NCI-H526 treated with DMSO at 0.1 percent for 48 hours (cell line): Measurements from ENCODE around the gene GABRA5.

Experiments used
- DNase-seq: peaks from one replicate; lab custom pipeline; 2025; lab: John Stamatoyannopoulos, UW

The GABRA5 gene

DNA sequence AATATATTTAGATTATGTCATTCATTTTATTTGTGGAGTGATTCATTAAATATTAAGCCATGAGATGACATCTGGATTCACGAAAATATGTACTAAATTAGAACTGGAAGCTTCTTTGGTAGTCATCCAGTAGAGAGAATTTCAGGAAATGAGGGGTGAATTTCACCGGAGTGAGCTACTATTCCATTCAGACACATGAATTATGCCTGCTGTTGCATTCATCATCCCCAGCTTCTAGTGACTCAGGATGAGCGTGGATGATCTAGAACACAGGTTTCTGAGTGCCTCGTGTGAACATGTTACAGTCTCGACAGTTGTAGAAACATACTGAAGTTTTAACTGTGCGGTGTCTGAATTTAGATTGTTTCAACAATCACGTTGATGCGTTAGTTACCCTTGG lies 61.2 kb downstream of the GABRA5 start:
- no peak for DNase-seq

DNA sequence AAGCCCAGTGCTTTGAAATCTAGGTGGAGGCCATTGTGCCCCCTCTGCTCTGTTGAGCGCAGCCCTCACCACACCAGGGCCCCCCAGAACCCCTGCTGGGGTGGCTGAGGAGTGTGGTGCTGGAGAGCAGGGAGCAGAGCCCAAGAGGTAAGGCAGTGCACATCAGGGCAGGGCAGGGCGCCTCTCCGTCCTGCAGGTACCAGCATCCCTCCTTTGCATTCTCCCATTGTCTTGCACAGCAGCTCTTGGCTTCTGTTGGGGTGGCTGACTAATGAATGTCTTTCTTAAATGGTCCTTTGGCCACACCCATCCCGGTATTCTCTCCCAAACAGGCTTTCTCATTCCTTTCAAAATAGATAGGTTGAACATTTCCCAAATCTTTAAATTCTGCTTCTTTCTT lies 62.7 kb downstream of the GABRA5 start:
- DNase-seq = no peak

DNA sequence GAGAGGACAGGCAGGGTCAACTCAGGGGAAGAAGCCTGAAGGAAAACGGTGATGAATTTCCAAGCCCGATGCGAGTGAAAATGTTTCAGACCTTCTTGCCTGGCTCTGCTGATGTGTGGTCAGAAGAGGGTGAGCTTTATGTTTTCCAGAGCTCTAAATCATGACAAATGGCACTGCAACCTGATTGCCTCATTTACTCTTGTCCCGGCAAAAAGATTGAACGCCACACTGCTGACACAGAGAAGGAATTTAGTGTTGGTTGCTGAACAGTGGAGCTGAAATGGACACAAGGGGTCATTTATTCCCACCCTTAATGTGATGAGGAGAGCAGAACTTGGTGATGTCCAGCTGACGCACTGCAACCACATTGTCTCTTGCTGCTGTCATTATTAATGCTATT lies 68.0 kb downstream of the GABRA5 start:
- DNase-seq = no peak

DNA sequence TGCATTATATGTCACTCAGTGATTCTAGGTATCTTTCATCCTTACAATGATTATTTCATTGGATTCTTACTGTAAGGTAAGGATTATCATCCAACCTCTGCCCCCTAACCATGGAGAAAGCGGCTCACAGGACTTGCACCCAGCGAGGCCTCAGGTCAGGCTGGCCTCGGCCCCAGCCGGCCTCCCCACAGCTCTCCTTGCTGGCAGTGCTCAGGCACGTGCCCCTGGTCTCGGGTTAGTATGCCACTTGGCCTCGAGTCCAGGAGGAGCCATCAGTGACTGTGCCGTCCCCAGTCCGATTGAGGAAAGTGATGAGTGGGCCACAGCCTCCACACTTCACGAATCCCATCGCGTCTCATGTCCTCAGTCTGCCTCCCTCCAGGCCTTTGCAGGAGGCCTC lies 68.5 kb downstream of the GABRA5 start:
- DNase-seq = no peak

DNA sequence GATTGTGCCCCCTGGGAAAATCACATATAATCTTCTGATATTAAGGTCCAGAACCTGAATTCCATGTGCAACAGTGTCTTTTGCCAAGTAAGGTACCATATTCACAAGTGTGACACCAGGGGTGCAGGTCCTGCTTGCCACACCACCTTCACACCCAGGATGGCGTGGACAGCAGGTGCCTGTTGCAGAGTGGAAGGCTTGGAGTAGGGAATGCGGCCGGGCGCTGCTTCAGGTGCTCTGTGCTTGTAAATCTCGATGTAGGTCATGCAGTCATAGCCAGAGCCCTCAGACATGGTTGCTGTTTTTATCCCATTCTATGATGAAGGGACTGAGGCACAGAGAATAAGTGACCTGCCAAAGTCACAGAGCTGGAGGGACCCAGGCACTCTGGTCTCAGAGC lies 69.6 kb downstream of the GABRA5 start:
- DNase-seq = no peak

DNA sequence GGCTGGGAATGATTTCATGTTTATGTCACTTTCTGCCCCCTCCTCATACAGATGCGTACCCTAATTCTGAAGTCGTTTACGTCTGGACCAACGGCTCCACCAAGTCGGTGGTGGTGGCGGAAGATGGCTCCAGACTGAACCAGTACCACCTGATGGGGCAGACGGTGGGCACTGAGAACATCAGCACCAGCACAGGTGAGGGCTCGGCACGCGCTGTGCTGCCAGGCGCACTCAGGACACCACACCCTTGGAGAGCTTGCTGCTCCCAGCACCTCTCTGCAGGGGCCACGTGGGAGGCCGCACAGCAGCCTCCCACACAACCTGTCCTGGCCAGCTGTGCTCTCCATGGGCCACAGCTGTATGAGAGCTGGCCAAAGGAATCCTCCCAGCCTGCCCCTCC lies 70.3 kb downstream of the GABRA5 start:
- no peak for DNase-seq

DNA sequence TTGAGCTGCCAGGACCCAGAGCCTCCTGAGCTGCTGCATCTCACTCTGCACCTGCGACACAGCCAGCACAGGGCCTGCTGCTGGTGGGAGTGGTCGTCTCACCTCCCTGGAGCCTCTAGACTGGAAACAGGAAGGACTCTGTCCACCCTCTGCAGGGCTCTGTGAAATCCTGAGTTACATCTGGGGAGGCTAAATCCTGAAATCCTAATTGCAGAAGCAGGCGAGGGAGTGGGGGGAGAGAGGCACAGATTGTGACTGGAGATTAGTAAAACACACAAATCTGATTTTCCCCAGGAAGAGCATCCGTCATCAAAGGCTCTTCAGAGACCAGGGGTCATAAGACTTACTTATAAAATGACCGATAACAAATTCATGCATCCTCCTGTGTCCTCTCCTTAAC lies 72.5 kb downstream of the GABRA5 start:
- no peak for DNase-seq

DNA sequence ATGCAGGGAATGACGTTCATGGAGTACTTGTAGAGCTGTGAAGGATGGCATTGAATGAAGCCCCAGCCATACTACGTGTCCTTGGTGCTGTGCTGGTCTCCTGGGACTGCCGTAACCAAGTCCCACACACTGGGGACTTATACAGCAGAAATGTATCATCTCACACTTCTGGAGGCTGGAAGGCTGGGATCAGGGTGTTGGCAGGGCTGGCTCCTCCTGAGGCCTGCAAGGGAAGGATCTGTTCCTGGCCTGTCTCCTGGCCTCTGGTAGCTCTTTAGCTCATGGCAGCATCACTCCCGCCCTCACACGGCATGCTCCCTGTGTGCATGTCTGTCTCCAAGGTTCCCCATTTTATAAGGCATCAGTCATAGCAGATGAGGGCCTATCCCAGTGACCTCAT lies 74.6 kb downstream of the GABRA5 start:
- DNase-seq = no peak

DNA sequence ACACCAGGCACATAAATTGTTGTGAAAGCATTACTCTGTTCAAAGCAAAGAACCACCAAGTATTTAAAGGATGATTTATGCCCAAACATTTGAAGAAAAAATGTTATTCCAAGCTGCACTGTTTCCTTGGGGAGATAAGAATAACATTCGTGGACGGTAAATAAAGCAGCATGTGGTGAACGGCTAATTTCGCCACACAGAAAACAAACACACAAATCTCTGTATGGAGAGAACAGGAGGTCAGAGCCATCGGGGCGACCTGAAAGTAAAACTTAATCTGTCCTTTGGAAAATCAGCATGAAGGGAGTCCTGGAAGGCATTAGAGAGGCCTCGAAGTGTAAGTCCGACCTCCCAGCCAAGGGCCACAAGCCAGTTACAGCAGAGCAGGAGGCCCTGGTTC lies 77.0 kb downstream of the GABRA5 start:
- no peak for DNase-seq

DNA sequence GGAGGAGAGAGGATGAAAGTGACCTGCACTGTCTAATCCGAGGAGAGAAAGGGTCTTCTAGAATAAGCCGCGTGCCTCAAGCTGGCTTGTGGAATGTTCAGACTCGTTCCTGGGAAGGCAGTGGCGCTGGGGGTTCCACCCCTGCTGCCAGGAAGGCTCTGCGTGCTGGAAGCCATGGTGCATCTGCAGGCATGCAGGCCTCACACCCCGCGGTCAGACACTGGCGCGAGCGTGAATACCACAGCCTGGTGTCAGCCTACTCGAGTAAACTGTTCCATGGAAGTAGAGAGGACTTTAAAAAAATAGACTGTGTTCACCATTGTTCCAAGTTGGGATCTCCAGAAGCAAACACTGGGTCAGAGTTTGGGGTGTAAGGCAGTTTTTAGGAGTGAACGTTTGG lies 78.2 kb downstream of the GABRA5 start:
- DNase-seq = no peak

DNA sequence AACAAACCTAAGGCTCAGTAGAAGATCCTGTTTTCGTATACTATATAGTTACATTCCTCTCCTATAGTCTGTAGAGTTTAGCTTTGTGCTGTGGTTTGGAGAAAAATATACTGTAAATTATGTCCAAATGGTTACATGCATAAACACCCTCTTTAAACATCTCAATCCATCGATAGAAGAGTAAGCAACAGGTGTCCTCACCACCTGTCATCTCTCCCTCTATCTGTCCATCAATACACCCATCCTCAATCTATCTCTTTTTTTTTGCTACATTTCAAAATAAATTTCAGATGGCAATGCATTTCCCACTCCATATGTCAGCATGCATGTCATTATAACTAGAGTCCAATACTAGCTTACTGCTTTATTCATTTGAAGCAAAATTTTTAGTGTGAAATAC lies 83.1 kb downstream of the GABRA5 start:
- DNase-seq = no peak

DNA sequence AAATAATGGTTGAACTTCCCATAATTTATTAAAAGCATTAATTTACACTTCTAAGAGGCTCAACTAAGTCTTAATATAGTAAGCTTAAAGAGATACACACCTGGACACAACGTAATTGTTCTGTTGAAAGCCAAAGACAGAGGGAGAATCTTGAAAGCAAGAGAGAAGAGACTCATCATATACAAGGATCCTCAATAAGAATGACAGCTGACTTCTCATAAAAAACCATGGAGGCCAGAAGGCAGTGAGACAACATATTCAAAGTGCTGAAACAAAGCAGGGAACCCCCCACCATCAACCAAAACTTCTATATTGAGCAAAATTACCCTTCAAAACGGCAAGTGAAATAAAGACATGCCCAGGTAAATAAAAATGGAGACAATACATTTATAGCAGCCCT lies 87.5 kb downstream of the GABRA5 start:
- DNase-seq = no peak

DNA sequence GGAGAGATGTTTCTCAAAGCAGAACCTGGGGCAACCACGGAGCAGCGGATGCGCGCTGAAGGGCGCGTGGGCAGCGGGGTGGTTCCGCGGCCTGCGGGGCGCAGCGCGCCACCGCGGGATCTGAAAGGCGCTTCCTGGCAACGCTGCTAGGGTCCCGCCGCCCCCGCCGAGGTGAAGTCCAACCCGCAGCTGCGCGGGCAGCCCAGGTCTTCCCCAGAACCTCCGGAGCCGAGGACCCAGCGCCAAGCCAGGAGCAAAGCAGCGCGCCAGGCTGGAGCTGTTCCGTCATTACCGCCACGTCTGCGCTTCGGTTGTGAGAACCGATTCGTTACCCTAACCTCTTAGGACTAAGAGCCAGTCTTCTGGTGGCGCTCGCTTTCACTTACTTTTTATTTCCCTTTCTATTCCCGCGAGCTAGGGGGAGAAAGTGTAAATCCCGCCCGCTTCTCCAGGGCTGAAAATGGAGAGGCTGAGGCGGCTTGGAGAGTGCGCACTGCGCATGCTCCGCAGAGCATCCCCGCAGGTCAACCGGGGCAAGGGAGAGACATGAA lies 100.9 kb downstream of the GABRA5 start:
- DNase-seq = no peak

DNA sequence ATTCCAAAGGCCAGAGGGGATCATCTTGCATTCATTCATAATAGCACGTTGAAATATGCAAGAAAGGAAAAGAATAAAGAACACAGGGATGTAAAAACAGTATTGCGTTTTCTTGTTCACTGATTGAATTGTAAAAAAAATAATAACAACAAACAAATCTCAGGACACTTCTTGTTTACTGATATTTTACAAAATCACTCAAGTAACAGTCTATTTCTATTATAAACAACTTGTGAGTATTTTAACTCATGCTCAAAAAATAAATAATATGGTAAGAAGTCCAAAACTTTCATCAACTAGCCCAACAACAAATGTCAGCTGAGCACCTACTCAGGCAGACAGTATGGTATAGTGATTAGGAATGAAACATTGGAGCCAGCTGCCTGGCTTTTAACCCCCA lies 101.9 kb downstream of the GABRA5 start:
- DNase-seq = no peak

DNA sequence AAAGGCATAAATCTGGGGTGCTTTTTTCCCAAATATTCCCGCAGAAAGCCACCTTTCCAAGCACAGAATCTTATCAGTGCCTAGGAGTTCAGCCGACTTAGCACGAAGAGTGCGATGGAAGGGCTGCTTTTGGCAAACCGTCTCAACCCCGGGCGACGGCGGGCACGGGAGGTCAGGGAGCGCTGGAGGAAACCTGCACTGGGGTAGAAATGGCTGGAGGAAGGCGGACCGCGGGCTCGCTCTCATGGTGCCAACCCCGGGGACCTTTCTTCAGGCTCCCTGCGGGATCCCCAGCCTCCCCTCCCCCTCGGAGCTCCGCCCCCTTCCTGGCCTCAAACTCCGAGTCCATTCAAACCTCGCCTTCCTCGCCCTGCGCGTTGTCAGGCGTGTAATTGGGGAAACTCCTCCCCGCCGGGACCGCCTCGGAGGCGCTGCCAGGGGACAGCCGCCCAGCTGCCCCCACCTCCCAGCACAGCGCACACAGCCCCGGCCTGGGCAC lies 103.9 kb downstream of the GABRA5 start, which contains the start of gene GABRG3:
TSS of gene GABRG3 (plus strand) at position 470 of the 499 bp plus-strand sequence.
- DNase-seq = no peak

DNA sequence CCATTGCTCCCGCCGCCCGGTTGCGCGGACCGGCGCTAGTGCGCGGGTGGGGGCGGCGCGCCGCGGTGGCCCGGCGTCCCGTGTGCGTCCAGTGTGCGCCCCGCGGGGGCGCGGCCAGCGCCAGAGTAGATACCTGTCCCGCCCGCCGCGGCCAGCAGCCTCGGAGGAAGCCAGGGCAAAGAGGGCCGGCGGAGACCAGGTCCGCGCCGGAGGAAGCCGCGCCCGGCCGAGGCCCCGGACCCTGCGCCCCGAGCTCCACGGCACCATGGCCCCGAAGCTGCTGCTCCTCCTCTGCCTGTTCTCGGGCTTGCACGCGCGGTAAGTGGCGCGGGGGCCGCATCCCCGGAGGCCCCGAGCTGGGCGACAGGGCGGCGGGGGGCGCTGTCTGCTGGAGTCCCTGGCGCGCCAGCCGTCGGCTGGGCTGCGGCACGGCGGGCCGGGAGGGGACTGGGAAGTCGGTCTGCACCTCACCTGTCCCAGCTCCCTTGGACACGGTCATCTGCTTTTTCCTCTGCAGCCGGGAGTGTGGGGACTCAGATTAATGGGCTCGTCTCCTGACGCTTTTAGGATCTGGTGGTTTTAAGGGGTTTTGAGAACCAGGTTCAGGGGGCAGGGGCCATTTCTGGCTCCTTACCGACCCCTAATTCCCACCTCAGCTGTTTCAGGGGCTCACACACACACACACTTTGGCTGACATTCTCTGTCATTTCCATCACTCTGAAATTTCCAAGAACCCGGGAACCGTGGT lies 104.6 kb downstream of the GABRA5 start:
- DNase-seq = no peak

DNA sequence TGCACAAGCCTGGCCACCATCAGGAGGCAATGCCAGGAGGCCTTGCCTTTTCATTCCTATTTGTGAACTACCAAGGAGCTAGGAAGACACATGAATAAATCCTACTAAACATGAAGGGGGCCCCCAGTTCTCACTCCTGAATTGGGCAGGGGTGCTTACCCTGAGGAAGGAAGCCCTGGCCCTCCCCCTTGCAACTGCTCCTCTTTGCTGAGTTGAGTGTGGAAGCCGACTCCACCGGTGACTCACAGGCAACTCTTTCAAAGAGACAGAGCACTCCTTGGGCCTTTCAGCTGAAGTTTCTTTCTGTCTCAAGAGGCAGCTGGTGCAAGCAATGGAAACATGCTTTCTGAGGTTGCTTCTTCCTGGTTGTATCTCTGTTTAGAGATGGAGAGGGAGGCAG lies 105.8 kb downstream of the GABRA5 start:
- no peak for DNase-seq

DNA sequence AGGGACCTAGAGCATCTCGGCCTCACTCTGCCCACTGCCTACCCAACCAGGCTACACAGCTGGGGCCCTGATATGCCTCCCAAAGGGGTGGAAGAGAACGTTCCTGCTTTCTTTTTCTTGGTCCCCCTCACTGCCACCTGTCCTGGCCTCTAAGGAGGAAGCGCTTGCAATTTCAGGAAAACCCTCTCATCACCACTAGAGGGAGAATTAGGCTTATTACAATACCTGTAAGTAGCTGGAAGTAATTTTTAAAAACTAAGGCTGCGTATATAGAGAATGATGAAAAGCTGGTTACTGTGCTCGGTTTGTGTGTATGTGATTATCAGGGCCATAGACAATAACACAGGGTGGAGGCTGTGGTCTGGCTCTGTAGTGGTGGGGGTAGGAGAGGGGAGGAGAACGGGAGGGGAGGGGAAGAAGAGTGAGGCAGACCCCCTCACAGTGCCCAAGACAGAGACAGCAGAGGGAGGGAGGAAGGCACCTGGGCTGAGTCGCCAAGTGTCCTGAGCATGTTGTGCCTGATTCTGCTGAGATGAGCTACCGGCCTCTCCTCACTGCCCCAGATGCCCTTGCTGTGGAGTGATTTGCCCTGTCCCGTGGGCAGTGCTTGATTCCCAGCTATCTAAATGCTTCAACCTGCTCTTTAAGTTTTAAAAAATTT lies 107.4 kb downstream of the GABRA5 start:
- DNase-seq = peak; percentile 30

DNA sequence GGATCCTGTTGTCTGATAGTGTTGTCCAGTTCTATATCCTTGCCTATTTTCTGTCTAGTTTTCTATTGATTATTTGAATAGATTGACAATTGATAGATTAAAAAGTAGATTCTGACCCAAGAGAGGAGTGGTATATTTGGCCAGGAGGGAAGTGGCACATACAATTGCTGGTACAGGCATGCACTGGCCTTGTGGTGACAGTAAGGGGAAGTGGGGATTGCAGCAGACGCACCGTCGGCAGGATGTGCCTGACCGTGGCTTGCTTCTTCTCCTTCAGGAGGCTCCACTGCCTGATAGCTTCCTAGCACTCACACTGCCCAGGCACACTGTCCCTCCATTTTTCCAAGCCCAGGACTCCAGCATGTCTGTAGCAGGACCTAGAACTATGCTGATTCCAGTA lies 114.6 kb downstream of the GABRA5 start:
- DNase-seq = no peak

DNA sequence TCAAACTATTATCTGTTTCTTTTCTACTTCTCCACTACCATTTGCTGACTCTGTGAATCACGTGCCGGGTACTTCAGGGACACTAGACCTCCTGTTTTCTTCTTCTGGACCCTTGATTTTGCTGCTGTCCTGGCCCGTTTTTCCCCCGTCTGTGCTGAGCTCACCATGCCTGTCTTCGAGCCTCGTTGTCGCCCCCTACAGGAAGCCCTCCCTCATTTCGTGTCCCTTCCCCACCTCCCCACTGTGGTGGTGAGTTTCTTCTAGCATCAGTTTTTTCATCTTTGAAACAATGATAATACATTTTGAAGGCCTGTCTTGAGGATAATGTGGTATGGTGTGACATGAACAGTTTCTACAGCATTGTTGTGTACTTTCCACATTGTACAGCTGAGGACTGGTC lies 117.0 kb downstream of the GABRA5 start:
- no peak for DNase-seq

DNA sequence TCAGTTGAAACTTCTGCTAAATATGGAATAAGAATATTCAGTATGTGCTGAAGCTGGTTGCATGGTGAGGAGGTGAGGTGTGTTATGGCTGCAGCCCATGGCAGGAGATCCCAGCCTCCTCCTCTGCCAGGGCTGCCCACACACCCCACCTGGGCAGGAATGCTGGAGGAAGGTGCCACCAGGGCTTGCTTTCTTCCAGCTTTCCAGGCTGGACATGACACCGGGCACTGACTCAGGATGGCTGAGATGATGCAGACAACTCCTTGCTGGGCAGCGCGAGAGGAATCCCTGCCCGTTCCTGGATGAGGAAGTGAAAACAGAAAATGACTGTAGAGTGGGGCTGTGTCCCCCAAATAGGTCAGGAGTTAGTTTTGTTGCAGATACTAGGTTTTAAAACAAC lies 118.2 kb downstream of the GABRA5 start:
- no peak for DNase-seq

DNA sequence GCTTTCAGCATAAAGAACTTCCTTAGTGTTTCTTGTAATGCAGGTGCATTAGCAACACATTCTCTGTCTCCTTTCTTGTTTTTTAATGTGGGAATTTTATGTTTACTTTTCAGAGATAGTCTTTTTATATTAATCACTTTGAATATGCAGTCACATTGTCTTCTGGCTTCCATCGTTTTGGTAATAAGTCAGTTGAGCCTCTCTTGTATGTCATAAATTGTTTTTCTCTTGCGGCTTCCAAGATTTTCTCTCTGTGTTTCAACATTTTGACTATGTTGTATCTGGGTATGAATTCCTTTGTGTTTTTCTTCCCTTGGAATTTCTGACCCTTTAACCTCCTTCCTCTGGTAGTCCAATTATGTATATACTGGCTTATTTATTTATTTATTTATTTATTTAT lies 129.4 kb downstream of the GABRA5 start:
- DNase-seq = no peak
